ENCODE measurements around the gene ZNF783.
"Not testable (repeated sequence)": the region's sequence is repeated elsewhere in the genome, so short reads cannot be mapped to it uniquely, and the experiment has no call there.

Gene ZNF783

GRCh38 chr7:149319376-149319775 is 57.4 kb downstream of the ZNF783 start:
- no peak overlapping the region for H3K4me3 ChIP-seq (ENCODE audit: low read depth, low read length, poor library complexity, severe bottlenecking)
- H3K27me3 ChIP-seq (ENCODE audit: insufficient read depth, low read length) = no peaks in the 10 kb centered on the region; the same call in 1 of the 2 replicates
- no peaks in the 10 kb centered on the region for H3K4me1 ChIP-seq (ENCODE audit: insufficient read depth, low read length, severe bottlenecking)
- H3K36me3 ChIP-seq (ENCODE audit: insufficient read depth, low read length) = no peaks in the 10 kb centered on the region
- TF ChIP-seq CTCF (IDR thresholded peaks at IDR 0.05; ENCODE audit: low read length) = no peak
- no peak for TF ChIP-seq EZH2 (IDR thresholded peaks at IDR 0.05; ENCODE audit: borderline replicate concordance, low read length)
- no peaks in the 10 kb centered on the region for H3K79me2 ChIP-seq (ENCODE audit: insufficient read depth, low read length)
- H2AFZ ChIP-seq (ENCODE audit: low read length) = no peak overlapping the region
- H3K27ac ChIP-seq (ENCODE audit: low read depth, low read length, poor library complexity, severe bottlenecking) = no peak overlapping the region
- no peak overlapping the region for H3K4me2 ChIP-seq (ENCODE audit: low read length)
- H3F3A ChIP-seq (ENCODE audit: insufficient read depth, low read length) = no peaks in the 10 kb centered on the region
- H4K20me1 ChIP-seq (ENCODE audit: insufficient read depth, low read length) = no peaks in the 10 kb centered on the region
- H3K9me3 ChIP-seq (ENCODE audit: low read length) = no peaks in the 10 kb centered on the region; the same call in 1 of the 2 replicates
- H3K9ac ChIP-seq (ENCODE audit: low read length) = no peak overlapping the region
- H3K9me2 ChIP-seq (ENCODE audit: low read depth, low read length) = no peaks in the 10 kb centered on the region

GRCh38 chr7:149320313-149321124 is 58.5 kb downstream of the ZNF783 start:
- H3K4me1 ChIP-seq (ENCODE audit: insufficient read depth, low read length, severe bottlenecking) = no peaks in the 10 kb centered on the region
- H2AFZ ChIP-seq (ENCODE audit: low read length) = no peak overlapping the region

GRCh38 chr7:149321125-149321905 is 59.3 kb downstream of the ZNF783 start:
- not testable (repeated sequence) for H3K9me3 ChIP-seq (ENCODE audit: low read length); H2AFZ ChIP-seq (ENCODE audit: low read length); H3K4me3 ChIP-seq (ENCODE audit: low read depth, low read length, poor library complexity, severe bottlenecking); H3K9me2 ChIP-seq (ENCODE audit: low read depth, low read length); H3K9ac ChIP-seq (ENCODE audit: low read length); H4K20me1 ChIP-seq (ENCODE audit: insufficient read depth, low read length); H3K79me2 ChIP-seq (ENCODE audit: insufficient read depth, low read length); H3F3A ChIP-seq (ENCODE audit: insufficient read depth, low read length); H3K27ac ChIP-seq (ENCODE audit: low read depth, low read length, poor library complexity, severe bottlenecking); H3K36me3 ChIP-seq (ENCODE audit: insufficient read depth, low read length); H3K4me1 ChIP-seq (ENCODE audit: insufficient read depth, low read length, severe bottlenecking); H3K27me3 ChIP-seq (ENCODE audit: insufficient read depth, low read length)
- peak overlapping the region; percentile 52; the same call in 1 of the 2 replicates for H3K4me2 ChIP-seq (ENCODE audit: low read length)

More at GRCh38 chr7:149320313-149321124, 58.5 kb downstream of the ZNF783 start:
- Histone ChIP-seq H3K9me2 (ENCODE audit: low read depth, low read length) (no peaks in the 10 kb centered on the region), H3K9ac (ENCODE audit: low read length) (no peak overlapping the region), H3K79me2 (ENCODE audit: insufficient read depth, low read length) (no peaks in the 10 kb centered on the region), H3F3A (ENCODE audit: insufficient read depth, low read length) (no peaks in the 10 kb centered on the region), H3K27ac (ENCODE audit: low read depth, low read length, poor library complexity, severe bottlenecking) (no peak overlapping the region), H3K27me3 (ENCODE audit: insufficient read depth, low read length) (no peaks in the 10 kb centered on the region; the same call in 1 of the 2 replicates), H3K36me3 (ENCODE audit: insufficient read depth, low read length) (no peaks in the 10 kb centered on the region), H4K20me1 (ENCODE audit: insufficient read depth, low read length) (no peaks in the 10 kb centered on the region), H3K4me3 (ENCODE audit: low read depth, low read length, poor library complexity, severe bottlenecking) (no peak overlapping the region), H3K9me3 (ENCODE audit: low read length) (peaks cover 5% of the 10 kb centered on the region), H3K4me2 (ENCODE audit: low read length) (no peak overlapping the region)
- TF ChIP-seq EZH2 (IDR thresholded peaks at IDR 0.05; ENCODE audit: borderline replicate concordance, low read length) (no peak), CTCF (IDR thresholded peaks at IDR 0.05; ENCODE audit: low read length) (no peak)

All from OCI-LY1 (cell line).